GM18867 (cell line): Measurements from ENCODE around the gene ST8SIA2.

ENCODE experiments used
- ATAC-seq: cut with Tn5 transposase; IDR thresholded peaks from one replicate; pipeline ENCODE4 v1.9.1; 2021; ENCODE audit warnings: mild to moderate bottlenecking, moderate library complexity; ENCODE audit not compliant: unreplicated experiment

Gene ST8SIA2

GRCh38 chr15:92395098-92395635 lies 1.5 kb downstream of the ST8SIA2 start:
- no peak for ATAC-seq

- no peak for ATAC-seq
These were observed 5.7 kb downstream of the ST8SIA2 start for GRCh38 chr15:92399271-92399950.

GRCh38 chr15:92400573-92400972 lies 6.9 kb downstream of the ST8SIA2 start:
- no peak for ATAC-seq

GRCh38 chr15:92400980-92401787 lies 7.5 kb downstream of the ST8SIA2 start:
- ATAC-seq: no peak

- no peak for ATAC-seq
These were observed 9.1 kb downstream of the ST8SIA2 start for GRCh38 chr15:92402751-92403150.

- ATAC-seq: no peak
These were observed 12.3 kb downstream of the ST8SIA2 start for GRCh38 chr15:92405942-92406341.

GRCh38 chr15:92407321-92407720 lies 13.6 kb downstream of the ST8SIA2 start:
- ATAC-seq: no peak

GRCh38 chr15:92407916-92408315 lies 14.2 kb downstream of the ST8SIA2 start:
- no peak for ATAC-seq

GRCh38 chr15:92409006-92409405 lies 15.3 kb downstream of the ST8SIA2 start:
- ATAC-seq: no peak

- no peak for ATAC-seq
These were observed 15.8 kb downstream of the ST8SIA2 start for GRCh38 chr15:92409521-92409920.

GRCh38 chr15:92410537-92410936 lies 16.9 kb downstream of the ST8SIA2 start:
- ATAC-seq: no peak

- no peak for ATAC-seq
These were observed 17.6 kb downstream of the ST8SIA2 start for GRCh38 chr15:92411256-92411655.

- no peak for ATAC-seq
These were observed 19.8 kb downstream of the ST8SIA2 start for GRCh38 chr15:92413510-92413909.

- no peak for ATAC-seq
These were observed 22.1 kb downstream of the ST8SIA2 start for GRCh38 chr15:92415639-92416297.

GRCh38 chr15:92416557-92416956 lies 22.9 kb downstream of the ST8SIA2 start:
- ATAC-seq: no peak

- ATAC-seq: no peak
These were observed 24.0 kb downstream of the ST8SIA2 start for GRCh38 chr15:92417716-92418115.

GRCh38 chr15:92418864-92419263 lies 25.2 kb downstream of the ST8SIA2 start:
- no peak for ATAC-seq

GRCh38 chr15:92421976-92422375 lies 28.3 kb downstream of the ST8SIA2 start:
- no peak for ATAC-seq

GRCh38 chr15:92425578-92426225 lies 32.0 kb downstream of the ST8SIA2 start:
- ATAC-seq: no peak

GRCh38 chr15:92429378-92430068 lies 35.8 kb downstream of the ST8SIA2 start:
- ATAC-seq: no peak

GRCh38 chr15:92430069-92430440 lies 36.4 kb downstream of the ST8SIA2 start:
- ATAC-seq: no peak
